GM23338 (cell line): ENCODE measurements around the gene TRPV5. TPM values are rescaled to one million over a fixed set of nuclear protein-coding genes. Genes with fewer than 3 reads are reported as not detected.

Experiments
- ATAC-seq: fragments of 200-7000 bp; cut with Tn5 transposase; 3 replicates; pipeline ENCODE4 v1.9.1; 2020
- DNase-seq: peaks from one replicate; pipeline ENCODE4 v3.0.0-alpha.2; 2015; ENCODE audit warnings: low spot score
- H2AFZ ChIP-seq: fragments of 200-600 bp; sonication (generic); 2 replicates; pipeline ENCODE4 v1.8.0; 2016; ENCODE audit warnings: antibody characterized with exemption, mild to moderate bottlenecking, moderate library complexity
- H3F3A ChIP-seq: fragments of 200-600 bp; sonication (generic); replicated peaks from 2 replicates; pipeline ENCODE4 v1.8.0; 2017; ENCODE audit warnings: antibody characterized with exemption, mixed run types, low read depth
- H3K27ac ChIP-seq: fragments of 200-600 bp; sonication (generic); 2 replicates; pipeline ENCODE4 v1.6.1; 2016; ENCODE audit warnings: low read depth
- H3K27me3 ChIP-seq: fragments of 200-600 bp; sonication (generic); 2 replicates; pipeline ENCODE4 v1.8.0; 2016; ENCODE audit warnings: mild to moderate bottlenecking, mixed run types, moderate library complexity; ENCODE audit not compliant: insufficient read depth
- H3K36me3 ChIP-seq: fragments of 200-600 bp; sonication (generic); 2 replicates; pipeline ENCODE4 v1.8.0; 2016; ENCODE audit warnings: mild to moderate bottlenecking; ENCODE audit not compliant: insufficient read depth
- H3K4me1 ChIP-seq: fragments of 200-600 bp; sonication (generic); 2 replicates; pipeline ENCODE4 v1.8.0; 2016; ENCODE audit warnings: mild to moderate bottlenecking, moderate library complexity; ENCODE audit not compliant: insufficient read depth
- H3K4me2 ChIP-seq: fragments of 200-600 bp; sonication (generic); 2 replicates; pipeline ENCODE4 v1.7.1; 2017; ENCODE audit warnings: mixed run types
- H3K4me3 ChIP-seq: fragments of 200-600 bp; sonication (generic); 2 replicates; pipeline ENCODE4 v1.6.1; 2016; ENCODE audit warnings: mixed run types
- H3K79me2 ChIP-seq: fragments of 200-600 bp; sonication (generic); replicated peaks from 2 replicates; pipeline ENCODE4 v1.8.0; 2017; ENCODE audit warnings: mild to moderate bottlenecking; ENCODE audit not compliant: insufficient read depth
- H3K9me2 ChIP-seq: fragments of 200-600 bp; sonication (generic); 2 replicates; pipeline ENCODE4 v1.8.0; 2017; ENCODE audit not compliant: insufficient read depth
- H4K20me1 ChIP-seq: fragments of 200-600 bp; sonication (generic); replicated peaks from 2 replicates; pipeline ENCODE4 v1.8.0; 2017; ENCODE audit warnings: mild to moderate bottlenecking; ENCODE audit not compliant: insufficient read depth
- H3K27ac Mint-ChIP-seq: 2 replicates; pipeline ENCODE4 v1.8.0; 2020; ENCODE audit warnings: inconsistent platforms, mild to moderate bottlenecking, moderate library complexity, mixed read lengths
- H3K27me3 Mint-ChIP-seq: 3 replicates; pipeline ENCODE4 v1.8.0; 2022; ENCODE audit warnings: low read depth, mild to moderate bottlenecking, moderate library complexity, mixed read lengths, inconsistent platforms; ENCODE audit not compliant: insufficient read depth, poor library complexity
- H3K36me3 Mint-ChIP-seq: 3 replicates; pipeline ENCODE4 v1.8.0; 2021; ENCODE audit warnings: low read depth, mild to moderate bottlenecking, inconsistent platforms, moderate library complexity, mixed read lengths
- H3K4me1 Mint-ChIP-seq: 3 replicates; pipeline ENCODE4 v1.8.0; 2020; ENCODE audit warnings: mild to moderate bottlenecking, inconsistent platforms, mixed read lengths
- H3K4me3 Mint-ChIP-seq: 3 replicates; pipeline ENCODE4 v1.8.0; 2021; ENCODE audit warnings: moderate library complexity, mild to moderate bottlenecking, inconsistent platforms, mixed read lengths
- H3K9me3 Mint-ChIP-seq: 3 replicates; pipeline ENCODE4 v1.8.0; 2020; ENCODE audit warnings: moderate library complexity, mild to moderate bottlenecking, inconsistent platforms, mixed read lengths
- CREB1 ChIP-seq: fragments of 250-450 bp; sonication (Bioruptor Pico); IDR thresholded peaks from 2 replicates; pipeline ENCODE4 v1.5.0; 2020; ENCODE audit warnings: low read depth, mild to moderate bottlenecking, moderate library complexity
- CTCF ChIP-seq, 2 experiments: fragments of 200-600 bp in 1 of 2; sonication (generic) in 1 of 2; conservative IDR thresholded peaks; 2 replicates each; pipeline versions ENCODE4 v1.5.1 to v1.6.1; 2016 to 2017; ENCODE audit warnings: antibody characterized with exemption in 2 of 2, low read depth in 2 of 2, mild to moderate bottlenecking in 2 of 2, moderate library complexity in 1 of 2
- ETS1 ChIP-seq: IDR thresholded peaks from 2 replicates; pipeline ENCODE4 v1.6.1; 2016; ENCODE audit warnings: antibody characterized with exemption
- EZH2 ChIP-seq: fragments of 200-600 bp; sonication (generic); IDR thresholded peaks from one replicate; pipeline ENCODE4 v1.8.0; 2017; ENCODE audit warnings: antibody characterized with exemption, mild to moderate bottlenecking, low read depth; ENCODE audit not compliant: unreplicated experiment
- EZH2phosphoT487 ChIP-seq: fragments of 200-600 bp; sonication (generic); IDR thresholded peaks from one replicate; pipeline ENCODE4 v1.8.1; 2018; ENCODE audit warnings: antibody characterized with exemption; ENCODE audit not compliant: unreplicated experiment
- JUNB ChIP-seq: IDR thresholded peaks from one replicate; pipeline ENCODE4 v1.6.1; 2016; ENCODE audit warnings: antibody characterized with exemption; ENCODE audit not compliant: unreplicated experiment
- NANOG ChIP-seq: IDR thresholded peaks from 2 replicates; pipeline ENCODE4 v1.6.1; 2016; ENCODE audit warnings: antibody characterized with exemption, borderline replicate concordance
- POLR2AphosphoS5 ChIP-seq: IDR thresholded peaks from 2 replicates; pipeline ENCODE4 v1.6.1; 2016; ENCODE audit warnings: antibody characterized with exemption, low read depth
- REST ChIP-seq: IDR thresholded peaks from one replicate; pipeline ENCODE4 v1.6.1; 2018; ENCODE audit warnings: antibody characterized with exemption; ENCODE audit not compliant: unreplicated experiment
- STAT1 ChIP-seq: IDR thresholded peaks from one replicate; pipeline ENCODE4 v1.6.1; 2016; ENCODE audit warnings: antibody characterized with exemption; ENCODE audit not compliant: unreplicated experiment
- ZNF114 ChIP-seq: fragments of 250-450 bp; sonication (Bioruptor Pico); IDR thresholded peaks from 2 replicates; pipeline ENCODE4 v1.5.0; 2020; ENCODE audit warnings: mild to moderate bottlenecking, moderate library complexity
- ZNF331 ChIP-seq: fragments of 250-450 bp; sonication (Bioruptor Pico); IDR thresholded peaks from 2 replicates; pipeline ENCODE4 v1.5.0; 2020; ENCODE audit warnings: low read depth, mild to moderate bottlenecking, moderate library complexity
- ZNF462 ChIP-seq: fragments of 250-450 bp; sonication (Bioruptor Pico); IDR thresholded peaks from 2 replicates; pipeline ENCODE4 v1.5.0; 2020; ENCODE audit warnings: mild to moderate bottlenecking, moderate library complexity
- polyA plus RNA-seq: library from polyadenylated mRNA; unstranded; fragments of >200 nt; fragmentation: Nextera tagmentation; extraction: Ambion mirVana; gene quantifications from 2 replicates; pipeline ENCODE4 v1.2.1, GENCODE V29; 2016
- total RNA-seq: library from RNA; depleted of rRNA; stranded (reverse); fragments of >200 nt; shearing (Covaris generic); gene quantifications from 2 replicates; pipeline ENCODE4 v1.2.3, GENCODE V29; 2014

Gene TRPV5
- total and polyA plus RNA-seq, 2 experiments from 2014 or later, result not detected

GRCh38 chr7:142940966-142941535 lies 7.5 kb upstream of the TRPV5 start:
- ATAC-seq, result no peak
- H3K4me1 ChIP-seq, result no peaks in the 10 kb centered on the region
- Mint-ChIP-seq H3K4me1 (peaks cover 3% of the 10 kb centered on the region), H3K27ac (no peak overlapping the region), H3K9me3 (no peaks in the 10 kb centered on the region), H3K36me3 (no peaks in the 10 kb centered on the region), H3K27me3 (peaks cover 8% of the 10 kb centered on the region), H3K4me3 (no peak overlapping the region)
- H3K27me3 ChIP-seq, result no peaks in the 10 kb centered on the region
- no peak for TF ChIP-seq ZNF114 (CRISPR knock-in tag)
- TF ChIP-seq NANOG, result no peak
- TF ChIP-seq EZH2phosphoT487, result no peak
- no peak for TF ChIP-seq CREB1
- no peak for TF ChIP-seq POLR2AphosphoS5
- no peak for TF ChIP-seq ETS1
- no peak for TF ChIP-seq REST
- no peak for TF ChIP-seq ZNF331 (CRISPR knock-in tag)
- no peak for TF ChIP-seq CTCF (conservative IDR thresholded peaks at IDR 0.05; ENCODE audit: low read depth in 2 of 2)
- TF ChIP-seq JUNB, result no peak
- no peak for TF ChIP-seq ZNF462 (CRISPR knock-in tag)
- TF ChIP-seq EZH2, result no peak
- TF ChIP-seq STAT1, result no peak
- H3K4me3 ChIP-seq, result no peak overlapping the region
- H4K20me1 ChIP-seq, result no peaks in the 10 kb centered on the region
- no peak overlapping the region for H3K4me2 ChIP-seq
- no peaks in the 10 kb centered on the region for H3F3A ChIP-seq
- no peak for DNase-seq
- H3K36me3 ChIP-seq, result no peaks in the 10 kb centered on the region
- no peak overlapping the region for H3K27ac ChIP-seq
- no peak overlapping the region for H2AFZ ChIP-seq
- 0 out of 2 replicates have a peak, but pooled peaks cover 7% of the 10 kb centered on the region for H3K9me2 ChIP-seq
- H3K79me2 ChIP-seq, result no peaks in the 10 kb centered on the region
